OCI-LY1 (cell line): Measurements from ENCODE around the gene IRAG1.
"Not testable (repeated sequence)": the region's sequence is repeated elsewhere in the genome, so short reads cannot be mapped to it uniquely, and the experiment has no call there.

Experiments used
- H2AFZ ChIP-seq: fragments of 200-600 bp; sonication (generic), shearing (Covaris generic); 2 replicates; pipeline ENCODE4 v1.6.0; 2014; ENCODE audit warnings: antibody characterized with exemption, mild to moderate bottlenecking, low read length
- H3F3A ChIP-seq: fragments of 200-600 bp; sonication (generic), shearing (Covaris generic); 2 replicates; pipeline ENCODE4 v1.6.0; 2014; ENCODE audit warnings: mild to moderate bottlenecking, antibody characterized with exemption, low read length, moderate library complexity; ENCODE audit not compliant: insufficient read depth
- H3K27ac ChIP-seq: fragments of 200-600 bp; sonication (generic); 2 replicates; pipeline ENCODE4 v1.5.1; 2014; ENCODE audit warnings: low read length, mixed run types, mild to moderate bottlenecking, low read depth; ENCODE audit not compliant: poor library complexity, severe bottlenecking
- H3K27me3 ChIP-seq: fragments of 200-600 bp; sonication (generic); 2 replicates; pipeline ENCODE4 v1.6.0; 2014; ENCODE audit warnings: antibody characterized with exemption, mild to moderate bottlenecking, low read length, moderate library complexity; ENCODE audit not compliant: insufficient read depth
- H3K36me3 ChIP-seq: fragments of 200-600 bp; sonication (generic); 2 replicates; pipeline ENCODE4 v1.6.1; 2014; ENCODE audit warnings: mild to moderate bottlenecking, antibody characterized with exemption, low read length, moderate library complexity, mixed read lengths; ENCODE audit not compliant: insufficient read depth
- H3K4me1 ChIP-seq: fragments of 200-600 bp; sonication (generic); 2 replicates; pipeline ENCODE4 v1.5.1; 2014; ENCODE audit warnings: mild to moderate bottlenecking, low read length, moderate library complexity; ENCODE audit not compliant: insufficient read depth, severe bottlenecking
- H3K4me2 ChIP-seq: fragments of 200-600 bp; sonication (generic), shearing (Covaris generic); 2 replicates; pipeline ENCODE4 v1.6.1; 2014; ENCODE audit warnings: low read length
- H3K4me3 ChIP-seq: fragments of 200-600 bp; sonication (generic); 2 replicates; pipeline ENCODE4 v1.5.1; 2014; ENCODE audit warnings: low read length, low read depth, mild to moderate bottlenecking, mixed read lengths; ENCODE audit not compliant: poor library complexity, severe bottlenecking
- H3K79me2 ChIP-seq: fragments of 200-600 bp; shearing (Covaris generic); 2 replicates; pipeline ENCODE4 v1.6.1; 2016; ENCODE audit warnings: mixed run types, low read length, mixed read lengths; ENCODE audit not compliant: insufficient read depth
- H3K9ac ChIP-seq: fragments of 200-600 bp; sonication (generic), shearing (Covaris generic); 2 replicates; pipeline ENCODE4 v1.6.1; 2014; ENCODE audit warnings: mild to moderate bottlenecking, low read length, mixed read lengths
- H3K9me2 ChIP-seq: fragments of 200-600 bp; sonication (generic), shearing (Covaris generic); 2 replicates; pipeline ENCODE4 v1.6.1; 2014; ENCODE audit warnings: low read depth, mild to moderate bottlenecking, low read length, mixed read lengths
- H3K9me3 ChIP-seq: fragments of 200-600 bp; shearing (Covaris generic); 2 replicates; pipeline ENCODE4 v1.6.1; 2014; ENCODE audit warnings: low read length, mixed read lengths
- H4K20me1 ChIP-seq: fragments of 200-600 bp; sonication (generic), shearing (Covaris generic); 2 replicates; pipeline ENCODE4 v1.6.0; 2016; ENCODE audit warnings: mild to moderate bottlenecking, low read length; ENCODE audit not compliant: insufficient read depth
- EZH2 ChIP-seq: fragments of 200-600 bp; sonication (generic), shearing (Covaris generic); IDR thresholded peaks from 2 replicates; pipeline ENCODE4 v1.8.0; 2017; ENCODE audit warnings: borderline replicate concordance, mixed run types, mild to moderate bottlenecking, antibody characterized with exemption, low read length, moderate library complexity, mixed read lengths
- TF ChIP-seq, protein P1 (sequence below): fragments of 200-600 bp; sonication (generic), shearing (Covaris generic); IDR thresholded peaks from 2 replicates; pipeline ENCODE4 v1.5.1; 2017; ENCODE audit warnings: mild to moderate bottlenecking, antibody characterized with exemption, low read length, moderate library complexity, mixed read lengths

The IRAG1 gene

DNA sequence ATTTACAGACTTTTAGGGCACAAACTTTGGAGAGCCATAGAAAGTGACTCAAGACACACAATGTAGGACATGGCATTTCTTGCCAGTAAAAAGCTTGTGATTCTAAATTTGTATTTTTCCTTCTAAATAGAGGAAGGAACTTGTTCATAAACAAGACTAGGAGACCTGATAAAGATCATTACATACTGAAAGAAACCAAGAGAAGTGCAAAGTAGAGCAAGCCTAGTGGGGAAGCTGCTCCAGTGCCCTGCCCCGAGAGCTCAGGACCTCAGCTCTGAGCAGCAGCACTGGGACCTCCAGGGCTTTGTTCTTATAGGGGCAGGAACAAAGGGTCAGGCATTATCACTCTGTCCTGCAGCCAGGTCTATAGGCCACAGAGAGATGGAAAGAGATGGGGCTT lies 7.2 kb downstream of the IRAG1 start:
- Histone ChIP-seq H3K4me1 (no peaks in the 10 kb centered on the region), H3K9me3 (no peaks in the 10 kb centered on the region), H3F3A (no peaks in the 10 kb centered on the region), H3K9ac (no peak overlapping the region), H2AFZ (no peak overlapping the region), H3K4me3 (no peak overlapping the region), H3K27ac (no peak overlapping the region), H3K27me3 (no peaks in the 10 kb centered on the region), H4K20me1 (no peaks in the 10 kb centered on the region), H3K4me2 (no peak overlapping the region), H3K36me3 (no peaks in the 10 kb centered on the region), H3K9me2 (no peaks in the 10 kb centered on the region), H3K79me2 (no peaks in the 10 kb centered on the region)
- TF ChIP-seq EZH2: no peak
- TF ChIP-seq, protein P1, sequence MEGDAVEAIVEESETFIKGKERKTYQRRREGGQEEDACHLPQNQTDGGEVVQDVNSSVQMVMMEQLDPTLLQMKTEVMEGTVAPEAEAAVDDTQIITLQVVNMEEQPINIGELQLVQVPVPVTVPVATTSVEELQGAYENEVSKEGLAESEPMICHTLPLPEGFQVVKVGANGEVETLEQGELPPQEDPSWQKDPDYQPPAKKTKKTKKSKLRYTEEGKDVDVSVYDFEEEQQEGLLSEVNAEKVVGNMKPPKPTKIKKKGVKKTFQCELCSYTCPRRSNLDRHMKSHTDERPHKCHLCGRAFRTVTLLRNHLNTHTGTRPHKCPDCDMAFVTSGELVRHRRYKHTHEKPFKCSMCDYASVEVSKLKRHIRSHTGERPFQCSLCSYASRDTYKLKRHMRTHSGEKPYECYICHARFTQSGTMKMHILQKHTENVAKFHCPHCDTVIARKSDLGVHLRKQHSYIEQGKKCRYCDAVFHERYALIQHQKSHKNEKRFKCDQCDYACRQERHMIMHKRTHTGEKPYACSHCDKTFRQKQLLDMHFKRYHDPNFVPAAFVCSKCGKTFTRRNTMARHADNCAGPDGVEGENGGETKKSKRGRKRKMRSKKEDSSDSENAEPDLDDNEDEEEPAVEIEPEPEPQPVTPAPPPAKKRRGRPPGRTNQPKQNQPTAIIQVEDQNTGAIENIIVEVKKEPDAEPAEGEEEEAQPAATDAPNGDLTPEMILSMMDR: no peak

DNA sequence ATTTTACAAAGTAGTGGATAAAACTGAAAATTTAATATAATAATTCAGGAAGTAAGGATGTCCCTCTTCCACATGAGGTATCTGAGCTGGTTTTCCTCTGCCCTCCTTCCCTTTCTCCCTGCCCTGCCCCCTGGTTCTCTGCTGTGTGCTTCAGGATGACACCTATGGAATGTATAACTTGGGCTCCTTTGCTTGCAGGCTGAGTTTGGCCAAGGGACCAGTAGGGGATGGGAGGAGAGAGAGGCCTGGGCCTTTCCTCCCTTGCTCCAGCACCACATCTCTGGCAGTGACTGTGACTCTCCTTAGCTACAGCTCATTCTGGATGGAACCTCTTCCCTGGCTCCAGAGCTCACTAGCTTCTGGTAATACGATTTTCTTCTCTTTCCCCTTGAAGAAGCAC lies 10.1 kb downstream of the IRAG1 start:
- H3K79me2 ChIP-seq: no peaks in the 10 kb centered on the region
- H3K9me2 ChIP-seq: no peaks in the 10 kb centered on the region
- TF ChIP-seq, protein P1: no peak
- TF ChIP-seq EZH2: no peak
- H3K27me3 ChIP-seq: no peaks in the 10 kb centered on the region
- H4K20me1 ChIP-seq: no peaks in the 10 kb centered on the region
- H2AFZ ChIP-seq: no peak overlapping the region
- H3K4me1 ChIP-seq: no peaks in the 10 kb centered on the region
- H3K9me3 ChIP-seq: no peaks in the 10 kb centered on the region
- no peaks in the 10 kb centered on the region for H3F3A ChIP-seq
- no peak overlapping the region for H3K27ac ChIP-seq
- no peak overlapping the region for H3K4me2 ChIP-seq
- H3K36me3 ChIP-seq: no peaks in the 10 kb centered on the region
- H3K9ac ChIP-seq: no peak overlapping the region
- no peak overlapping the region for H3K4me3 ChIP-seq

DNA sequence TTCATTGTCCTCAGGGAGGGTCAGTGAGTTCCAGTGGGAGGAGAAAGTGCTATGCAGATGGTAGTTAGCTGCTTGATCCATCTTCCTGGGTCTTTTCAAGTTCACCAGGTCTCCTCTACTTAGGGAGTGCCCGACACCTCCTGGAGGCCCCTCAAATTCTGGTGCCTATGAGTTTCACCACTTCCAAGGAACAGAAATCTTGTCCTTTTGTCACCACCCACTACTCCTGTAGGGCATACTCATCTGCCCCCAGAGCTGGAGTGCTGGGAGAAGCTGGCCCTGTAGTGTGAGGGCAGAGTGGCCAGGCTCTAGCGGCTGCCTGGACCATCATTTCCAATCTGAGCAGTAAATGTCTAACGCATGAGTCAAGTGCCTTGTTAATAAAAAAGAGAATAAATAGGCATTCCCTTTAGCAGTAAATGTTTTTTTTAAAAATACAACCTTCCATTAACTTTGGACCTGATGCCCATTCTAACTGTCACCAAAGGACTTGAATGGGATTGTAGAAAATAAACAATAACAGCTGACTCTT lies 12.5 kb downstream of the IRAG1 start:
- H3K27ac ChIP-seq: no peak overlapping the region
- H3K27me3 ChIP-seq: no peaks in the 10 kb centered on the region
- H4K20me1 ChIP-seq: no peaks in the 10 kb centered on the region
- TF ChIP-seq, protein P1: no peak
- TF ChIP-seq EZH2: no peak
- H2AFZ ChIP-seq: no peak overlapping the region
- H3K4me1 ChIP-seq: no peaks in the 10 kb centered on the region
- no peak overlapping the region for H3K4me2 ChIP-seq
- no peaks in the 10 kb centered on the region for H3K79me2 ChIP-seq
- H3K9me2 ChIP-seq: no peaks in the 10 kb centered on the region
- no peaks in the 10 kb centered on the region for H3F3A ChIP-seq
- no peak overlapping the region for H3K9ac ChIP-seq
- no peaks in the 10 kb centered on the region for H3K36me3 ChIP-seq
- H3K4me3 ChIP-seq: no peak overlapping the region
- H3K9me3 ChIP-seq: no peaks in the 10 kb centered on the region

DNA sequence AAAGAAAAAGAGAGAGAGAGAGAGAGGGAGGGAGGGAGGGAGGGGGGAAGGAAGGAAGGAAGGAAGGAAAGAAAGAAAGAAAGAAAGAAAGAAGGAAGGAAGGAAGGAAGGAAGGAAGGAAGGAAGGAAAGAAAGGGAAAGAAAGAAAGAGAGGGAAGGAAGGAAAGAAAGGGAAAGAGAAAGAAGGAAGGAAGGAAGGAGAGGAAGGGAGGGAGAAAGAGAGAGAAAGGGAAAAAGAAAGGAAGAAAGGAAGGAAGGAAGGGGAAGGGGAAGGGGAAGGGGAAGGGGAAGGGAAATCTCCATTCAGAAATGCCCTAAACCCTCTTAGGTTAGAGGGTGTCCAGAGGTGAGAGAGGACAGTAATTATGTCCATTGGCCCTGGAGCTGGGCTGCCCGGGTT lies 13.3 kb downstream of the IRAG1 start:
- H3K79me2 ChIP-seq, H3K9ac ChIP-seq, H3K4me1 ChIP-seq, H3K4me3 ChIP-seq, H3F3A ChIP-seq, H3K27ac ChIP-seq, H4K20me1 ChIP-seq, H3K9me2 ChIP-seq, H3K27me3 ChIP-seq, H3K9me3 ChIP-seq, H3K36me3 ChIP-seq, H2AFZ ChIP-seq, H3K4me2 ChIP-seq: not testable (repeated sequence)
